Measurements from ENCODE around the gene RXRG.

RXRG gene

GRCh38 chr1:165445388-165445787 is 462 bp upstream of the RXRG start:
- DNase-seq: no peak

DNA sequence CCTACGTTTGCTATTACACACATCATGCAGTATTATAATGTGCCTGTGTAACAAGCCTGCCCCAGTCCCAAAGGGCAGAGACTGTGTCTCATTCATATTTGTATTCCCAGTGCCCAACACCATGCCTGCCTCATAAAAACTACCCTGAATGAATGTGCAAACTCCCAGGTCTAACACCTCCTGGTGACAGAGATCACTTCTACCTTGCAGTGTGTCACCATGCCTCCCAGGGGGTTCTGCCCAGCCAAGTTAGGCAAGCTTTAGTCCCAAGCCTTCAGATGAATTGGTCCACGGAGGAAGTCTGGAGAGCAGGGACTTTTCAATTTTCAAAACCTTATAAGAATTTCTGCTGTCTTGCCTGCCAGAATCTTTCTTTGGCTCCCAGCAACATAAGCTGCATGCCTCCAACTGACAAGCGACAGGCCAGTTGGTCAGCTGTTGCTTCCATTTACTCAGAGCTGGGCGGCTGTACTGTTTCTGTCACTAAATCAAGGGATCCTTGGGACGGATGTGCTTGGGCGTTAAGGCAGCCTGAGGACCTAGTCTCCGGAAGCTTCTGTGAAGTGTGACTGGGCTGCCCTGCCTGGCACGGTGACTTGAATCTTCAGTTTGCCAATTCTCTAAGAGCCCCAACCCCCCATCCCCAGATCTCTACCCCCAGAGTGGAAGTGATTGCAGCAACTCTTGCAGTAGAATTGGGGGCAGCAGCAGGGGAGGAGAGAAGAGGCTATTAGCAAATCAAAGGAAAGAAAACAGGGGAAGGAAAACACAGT is 1.2 kb downstream of the RXRG start:
- DNase-seq: no peak

DNA sequence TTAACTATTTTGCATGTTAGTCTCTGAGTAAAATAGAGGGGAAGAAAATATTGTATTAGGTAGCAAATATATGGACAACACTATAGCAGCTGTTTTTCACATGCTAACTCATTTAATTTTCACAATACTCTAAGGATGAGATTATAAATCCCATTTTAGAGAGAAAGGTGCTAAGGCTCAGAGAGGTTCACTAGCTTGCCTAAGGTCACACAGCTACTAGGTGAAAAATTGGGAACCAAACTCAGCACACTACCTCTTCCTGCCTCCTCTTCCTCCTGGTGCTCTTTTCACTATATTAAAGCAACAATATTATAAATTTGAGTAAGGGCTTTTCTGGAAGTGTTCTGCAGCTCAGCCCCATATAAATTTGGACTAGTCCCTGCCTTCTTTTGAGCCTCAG is 2.3 kb downstream of the RXRG start:
- no peak for DNase-seq

- no peak for DNase-seq
Measured at GRCh38 chr1:165442053-165442452, 2.9 kb downstream of the RXRG start.

GRCh38 chr1:165441166-165441880 is 3.6 kb downstream of the RXRG start:
- DNase-seq: no peak

GRCh38 chr1:165439330-165439729 is 5.6 kb downstream of the RXRG start:
- DNase-seq: no peak

GRCh38 chr1:165436994-165437393 is 7.9 kb downstream of the RXRG start:
- DNase-seq: no peak

- DNase-seq: no peak
Measured at GRCh38 chr1:165435801-165436200, 9.1 kb downstream of the RXRG start.

GRCh38 chr1:165434281-165434680 is 10.6 kb downstream of the RXRG start:
- DNase-seq: no peak

- DNase-seq: no peak
Measured at GRCh38 chr1:165431079-165431478, 13.8 kb downstream of the RXRG start.

GRCh38 chr1:165426745-165427144 is 18.2 kb downstream of the RXRG start:
- no peak for DNase-seq

DNA sequence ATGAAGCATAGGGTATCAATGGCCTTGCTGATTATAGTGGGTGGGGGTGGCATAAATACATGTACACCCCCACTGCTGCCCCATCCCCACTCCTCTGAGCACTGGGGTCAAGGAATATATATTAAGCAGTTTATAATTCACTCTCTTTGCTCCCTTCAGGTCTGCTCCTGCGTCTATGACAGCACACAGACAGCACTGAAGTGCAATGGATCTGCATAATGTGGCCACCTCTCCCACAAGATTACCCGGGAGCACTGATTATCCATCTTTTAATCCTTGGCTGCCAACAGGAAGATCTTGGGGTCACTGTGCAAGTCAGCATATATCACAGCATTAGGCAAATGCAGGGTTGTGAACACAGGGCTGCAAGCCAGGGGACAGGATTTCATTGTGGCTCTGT is 19.3 kb downstream of the RXRG start:
- DNase-seq: no peak

GRCh38 chr1:165424454-165425216 is 20.3 kb downstream of the RXRG start:
- no peak for DNase-seq

DNA sequence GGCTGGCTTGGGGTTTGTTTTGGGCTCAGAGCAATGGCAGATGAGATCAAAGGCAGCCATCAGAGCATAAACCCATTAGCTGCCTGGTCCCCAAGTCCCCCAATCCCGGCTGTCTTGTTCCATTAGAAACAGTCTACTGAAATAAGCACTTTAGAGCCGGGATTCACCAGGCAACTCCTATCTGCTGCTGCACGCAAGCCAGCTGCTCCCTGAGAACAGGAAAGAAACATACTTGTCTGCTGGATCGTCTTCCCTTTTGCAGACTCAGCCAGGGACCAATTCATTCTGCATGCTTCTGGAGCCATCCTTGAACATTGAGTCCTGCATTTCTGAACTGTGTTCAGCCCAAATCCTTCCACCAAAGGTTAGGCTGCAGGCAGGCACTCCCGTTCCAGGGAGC is 21.8 kb downstream of the RXRG start:
- no peak for DNase-seq

DNA sequence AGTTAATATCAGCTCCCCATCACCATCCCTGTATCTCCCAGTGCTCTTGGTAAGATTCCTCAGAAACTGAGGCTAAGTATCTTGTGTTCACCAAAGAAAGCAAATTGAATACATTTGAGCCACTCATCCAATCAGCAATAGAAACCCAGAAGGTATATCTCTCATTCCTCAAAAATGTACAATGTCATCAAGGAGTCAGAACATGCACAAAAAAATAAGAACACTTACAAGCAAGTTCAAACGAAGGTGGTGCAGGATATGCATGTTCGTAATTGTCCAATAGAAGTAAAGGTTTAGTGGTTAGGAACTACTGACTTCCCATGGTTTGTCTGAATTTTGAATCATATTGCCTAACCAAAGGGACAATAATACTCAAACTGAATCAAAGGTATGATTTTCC is 24.3 kb downstream of the RXRG start:
- no peak for DNase-seq

- DNase-seq: no peak
Measured at GRCh38 chr1:165419839-165420238, 25.1 kb downstream of the RXRG start.

DNA sequence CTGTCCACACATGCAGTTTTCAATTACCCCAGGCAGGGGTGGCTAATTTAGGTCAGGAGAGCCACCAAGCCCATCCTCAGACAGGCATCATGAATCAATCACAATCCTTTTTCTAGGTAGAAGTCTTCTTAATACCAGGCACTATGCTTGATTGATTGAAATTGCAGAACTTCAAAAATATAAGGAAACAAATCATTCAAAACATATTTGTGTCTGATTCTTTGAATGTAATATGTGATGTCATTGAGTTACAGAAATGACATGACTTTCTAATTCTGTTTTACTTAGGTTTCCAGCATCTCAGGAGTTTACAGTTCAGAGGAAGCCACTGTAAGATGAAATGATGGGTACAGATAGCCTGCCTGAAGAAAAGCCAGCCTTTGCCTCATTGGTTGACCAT is 26.7 kb downstream of the RXRG start:
- no peak for DNase-seq

DNA sequence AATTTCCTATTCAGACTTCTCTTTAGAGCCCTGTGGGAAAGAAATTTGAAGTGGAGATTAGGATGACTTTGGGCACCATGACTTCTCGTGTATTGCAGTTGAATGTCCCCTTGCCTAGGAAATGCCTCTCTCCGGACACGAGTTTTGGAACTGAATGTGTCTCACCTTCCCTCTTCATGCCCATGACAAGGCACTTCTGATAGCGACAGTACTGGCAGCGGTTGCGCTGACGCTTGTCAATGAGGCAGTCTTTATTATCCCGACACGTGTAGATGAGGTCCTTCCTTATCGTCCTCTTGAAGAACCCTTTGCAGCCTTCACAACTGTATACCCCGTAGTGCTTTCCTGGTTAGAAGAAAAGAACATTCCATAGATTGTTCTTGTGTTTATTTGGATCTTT is 28.1 kb downstream of the RXRG start:
- no peak for DNase-seq

- DNase-seq: no peak
Measured at GRCh38 chr1:165415068-165415467, 29.9 kb downstream of the RXRG start.

- no peak for DNase-seq
Measured at GRCh38 chr1:165414620-165415019, 30.3 kb downstream of the RXRG start.

GRCh38 chr1:165411396-165411795 is 33.5 kb downstream of the RXRG start:
- DNase-seq: no peak

DNA sequence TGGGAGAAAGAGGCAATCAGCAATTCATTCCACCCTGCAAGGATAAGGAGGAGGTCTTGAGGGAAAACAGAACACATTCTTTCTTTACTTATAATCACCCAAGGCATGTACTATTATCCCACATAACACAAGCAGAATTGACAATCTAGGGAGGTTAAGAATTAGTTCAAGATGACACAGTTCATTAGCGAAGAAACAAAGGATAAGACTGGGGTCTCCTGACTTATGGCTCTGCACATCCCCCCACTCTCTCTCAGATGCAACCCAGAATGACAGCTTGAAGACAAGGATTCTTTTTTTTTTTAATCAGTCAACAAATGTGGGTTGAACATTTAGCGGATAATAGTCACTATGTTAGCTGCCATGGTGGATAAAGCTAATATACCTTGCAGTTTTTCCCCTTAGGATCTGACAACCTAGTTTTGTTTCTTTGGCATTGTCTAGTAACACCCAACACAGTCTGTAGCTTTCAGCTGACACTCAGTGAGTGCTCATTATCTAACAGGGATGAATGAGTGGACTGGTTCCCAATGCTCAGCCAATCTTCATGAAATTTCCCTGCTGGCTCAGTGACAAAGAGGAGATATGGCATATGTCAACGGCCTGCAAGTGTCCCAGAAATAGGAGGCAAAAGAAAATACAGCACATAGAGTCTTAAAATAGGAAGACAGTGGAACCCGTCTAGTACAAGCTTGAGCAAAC is 35.1 kb downstream of the RXRG start:
- no peak for DNase-seq

GRCh38 chr1:165408518-165408917 is 36.4 kb downstream of the RXRG start:
- no peak for DNase-seq
